ENCODE results near the gene MED10.

GRCh38 chr5:6419340-6419852, 41.0 kb upstream of the MED10 start:
- TF ChIP-seq ZNF274 (IDR thresholded peaks at IDR 0.05; ENCODE audit: low read depth, low read length), result no peak
- TF ChIP-seq YY1 (IDR thresholded peaks at IDR 0.05; ENCODE audit: insufficient read depth, insufficient read length), result no peak

Measured in NT2/D1 (cell line).